ENCODE results near the gene GAS2L1.

GAS2L1 gene

GRCh38 chr22:29319072-29319471 is 12.6 kb downstream of the GAS2L1 start:
- no peak overlapping the region for H3K4me3 ChIP-seq (ENCODE audit: low read length)
- no peak for TF ChIP-seq ZNF274 (IDR thresholded peaks at IDR 0.05; ENCODE audit: low read depth, low read length)

- no peak for TF ChIP-seq ZNF274 (IDR thresholded peaks at IDR 0.05; ENCODE audit: low read depth, low read length)
- H3K4me3 ChIP-seq (ENCODE audit: low read length), result no peak overlapping the region
Measured at GRCh38 chr22:29320546-29320945, 14.1 kb downstream of the GAS2L1 start.

- no peak overlapping the region for H3K4me3 ChIP-seq (ENCODE audit: low read length)
- no peak for TF ChIP-seq ZNF274 (IDR thresholded peaks at IDR 0.05; ENCODE audit: low read depth, low read length)
Measured at GRCh38 chr22:29323641-29324040, 17.2 kb downstream of the GAS2L1 start.

GRCh38 chr22:29325356-29325755 is 18.9 kb downstream of the GAS2L1 start:
- H3K4me3 ChIP-seq (ENCODE audit: low read length), result no peak overlapping the region
- no peak for TF ChIP-seq ZNF274 (IDR thresholded peaks at IDR 0.05; ENCODE audit: low read depth, low read length)

GRCh38 chr22:29325785-29326315 is 19.4 kb downstream of the GAS2L1 start:
- H3K4me3 ChIP-seq (ENCODE audit: low read length), result no peak overlapping the region
- TF ChIP-seq ZNF274 (IDR thresholded peaks at IDR 0.05; ENCODE audit: low read depth, low read length), result no peak

GRCh38 chr22:29326481-29326880 is 20.0 kb downstream of the GAS2L1 start:
- no peak for TF ChIP-seq ZNF274 (IDR thresholded peaks at IDR 0.05; ENCODE audit: low read depth, low read length)
- no peak overlapping the region for H3K4me3 ChIP-seq (ENCODE audit: low read length)

- no peak for TF ChIP-seq ZNF274 (IDR thresholded peaks at IDR 0.05; ENCODE audit: low read depth, low read length)
- H3K4me3 ChIP-seq (ENCODE audit: low read length), result no peak overlapping the region
Measured at GRCh38 chr22:29327089-29327764, 20.8 kb downstream of the GAS2L1 start.

GRCh38 chr22:29328055-29328454 is 21.6 kb downstream of the GAS2L1 start:
- H3K4me3 ChIP-seq (ENCODE audit: low read length), result no peak overlapping the region
- TF ChIP-seq ZNF274 (IDR thresholded peaks at IDR 0.05; ENCODE audit: low read depth, low read length), result no peak

GRCh38 chr22:29328566-29329500 is 22.4 kb downstream of the GAS2L1 start:
- H3K4me3 ChIP-seq (ENCODE audit: low read length), result no peak overlapping the region
- no peak for TF ChIP-seq ZNF274 (IDR thresholded peaks at IDR 0.05; ENCODE audit: low read depth, low read length)

GRCh38 chr22:29329581-29329980 is 23.1 kb downstream of the GAS2L1 start:
- no peak for TF ChIP-seq ZNF274 (IDR thresholded peaks at IDR 0.05; ENCODE audit: low read depth, low read length)
- no peak overlapping the region for H3K4me3 ChIP-seq (ENCODE audit: low read length)

GRCh38 chr22:29330291-29330690 is 23.8 kb downstream of the GAS2L1 start:
- TF ChIP-seq ZNF274 (IDR thresholded peaks at IDR 0.05; ENCODE audit: low read depth, low read length), result no peak
- no peak overlapping the region for H3K4me3 ChIP-seq (ENCODE audit: low read length)

GRCh38 chr22:29330753-29331152 is 24.3 kb downstream of the GAS2L1 start:
- H3K4me3 ChIP-seq (ENCODE audit: low read length), result no peak overlapping the region
- no peak for TF ChIP-seq ZNF274 (IDR thresholded peaks at IDR 0.05; ENCODE audit: low read depth, low read length)

GRCh38 chr22:29331213-29331612 is 24.8 kb downstream of the GAS2L1 start:
- H3K4me3 ChIP-seq (ENCODE audit: low read length), result no peak overlapping the region
- no peak for TF ChIP-seq ZNF274 (IDR thresholded peaks at IDR 0.05; ENCODE audit: low read depth, low read length)

GRCh38 chr22:29331658-29332300 is 25.3 kb downstream of the GAS2L1 start:
- TF ChIP-seq ZNF274 (IDR thresholded peaks at IDR 0.05; ENCODE audit: low read depth, low read length), result no peak
- no peak overlapping the region for H3K4me3 ChIP-seq (ENCODE audit: low read length)
